WERI-Rb-1 (cell line): ENCODE results near the gene EYA4.

Experiments
- DNase-seq: peaks from one replicate; pipeline ENCODE4 v3.0.0-alpha.2; 2020
- H3K27ac ChIP-seq: fragments of 250-450 bp; sonication (Bioruptor Pico); 2 replicates; pipeline ENCODE4 v1.5.1; 2020; ENCODE audit warnings: mild to moderate bottlenecking, moderate library complexity
- H3K27me3 ChIP-seq: fragments of 250-450 bp; sonication (Bioruptor Pico); 2 replicates; pipeline ENCODE4 v1.5.1; 2021; ENCODE audit warnings: mild to moderate bottlenecking, low read depth, moderate library complexity; ENCODE audit not compliant: insufficient read depth, severe bottlenecking
- H3K36me3 ChIP-seq: fragments of 250-450 bp; sonication (Bioruptor Pico); 2 replicates; pipeline ENCODE4 v1.5.1; 2020; ENCODE audit warnings: mild to moderate bottlenecking, moderate library complexity
- H3K4me3 ChIP-seq: 2 replicates; pipeline ENCODE4 v1.5.1; 2011; ENCODE audit warnings: low read depth, mild to moderate bottlenecking, control low read depth, low read length
- H3K9me3 ChIP-seq: fragments of 250-450 bp; sonication (Bioruptor Pico); 2 replicates; pipeline ENCODE4 v1.5.1; 2021; ENCODE audit warnings: mild to moderate bottlenecking, moderate library complexity; ENCODE audit not compliant: severe bottlenecking
- TF ChIP-seq, protein P1 (sequence below): IDR thresholded peaks from 2 replicates; pipeline ENCODE4 v1.5.1; 2011; ENCODE audit warnings: low read depth, mild to moderate bottlenecking, control low read depth, inconsistent platforms, low read length

The EYA4 gene

DNA sequence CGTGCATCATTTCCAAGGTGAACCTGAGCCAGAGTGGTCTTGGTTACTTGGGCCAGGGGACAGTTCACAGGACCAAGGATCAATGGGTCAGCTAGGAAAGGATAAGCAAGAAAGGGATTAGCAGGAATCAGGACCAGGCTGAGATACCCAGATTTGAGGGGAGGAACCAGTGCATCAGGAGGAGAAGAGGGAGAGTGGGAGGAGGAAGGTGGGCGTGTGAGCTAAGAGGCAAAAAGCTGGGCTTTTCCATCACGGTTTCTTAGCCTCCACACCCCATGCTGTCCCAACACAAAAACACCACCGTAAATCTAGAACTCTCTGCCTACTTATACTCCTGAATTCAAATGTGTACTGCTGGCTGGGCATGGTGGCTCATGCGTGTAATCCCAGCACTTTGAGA, 27.5 kb downstream of the EYA4 start:
- Histone ChIP-seq H3K9me3 (no peaks in the 10 kb centered on the region), H3K27me3 (peaks cover 3% of the 10 kb centered on the region), H3K36me3 (no peaks in the 10 kb centered on the region), H3K4me3 (no peak overlapping the region), H3K27ac (no peak overlapping the region)
- no peak for DNase-seq
- TF ChIP-seq, protein P1, sequence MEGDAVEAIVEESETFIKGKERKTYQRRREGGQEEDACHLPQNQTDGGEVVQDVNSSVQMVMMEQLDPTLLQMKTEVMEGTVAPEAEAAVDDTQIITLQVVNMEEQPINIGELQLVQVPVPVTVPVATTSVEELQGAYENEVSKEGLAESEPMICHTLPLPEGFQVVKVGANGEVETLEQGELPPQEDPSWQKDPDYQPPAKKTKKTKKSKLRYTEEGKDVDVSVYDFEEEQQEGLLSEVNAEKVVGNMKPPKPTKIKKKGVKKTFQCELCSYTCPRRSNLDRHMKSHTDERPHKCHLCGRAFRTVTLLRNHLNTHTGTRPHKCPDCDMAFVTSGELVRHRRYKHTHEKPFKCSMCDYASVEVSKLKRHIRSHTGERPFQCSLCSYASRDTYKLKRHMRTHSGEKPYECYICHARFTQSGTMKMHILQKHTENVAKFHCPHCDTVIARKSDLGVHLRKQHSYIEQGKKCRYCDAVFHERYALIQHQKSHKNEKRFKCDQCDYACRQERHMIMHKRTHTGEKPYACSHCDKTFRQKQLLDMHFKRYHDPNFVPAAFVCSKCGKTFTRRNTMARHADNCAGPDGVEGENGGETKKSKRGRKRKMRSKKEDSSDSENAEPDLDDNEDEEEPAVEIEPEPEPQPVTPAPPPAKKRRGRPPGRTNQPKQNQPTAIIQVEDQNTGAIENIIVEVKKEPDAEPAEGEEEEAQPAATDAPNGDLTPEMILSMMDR = no peak

DNA sequence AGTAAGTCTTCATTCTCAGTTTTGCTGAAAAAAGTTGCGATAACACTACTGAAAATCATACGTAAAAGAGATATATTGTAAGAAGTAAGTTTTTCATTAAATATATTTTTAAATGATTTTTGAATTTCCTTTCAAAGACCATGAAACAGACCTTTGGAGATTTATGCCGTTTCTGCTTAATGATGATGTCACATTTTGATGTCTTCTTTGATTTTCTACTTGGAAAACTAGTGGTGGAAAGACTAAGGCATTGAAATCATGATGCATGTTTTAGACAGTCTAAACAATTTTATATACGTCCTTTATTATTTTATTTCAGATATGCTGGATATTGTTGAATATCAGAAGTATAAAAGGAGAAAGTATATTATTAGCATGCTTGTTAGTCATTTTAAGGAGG, 33.7 kb downstream of the EYA4 start:
- Histone ChIP-seq H3K27me3 (peaks cover 2% of the 10 kb centered on the region), H3K9me3 (no peaks in the 10 kb centered on the region), H3K4me3 (no peak overlapping the region)

DNA sequence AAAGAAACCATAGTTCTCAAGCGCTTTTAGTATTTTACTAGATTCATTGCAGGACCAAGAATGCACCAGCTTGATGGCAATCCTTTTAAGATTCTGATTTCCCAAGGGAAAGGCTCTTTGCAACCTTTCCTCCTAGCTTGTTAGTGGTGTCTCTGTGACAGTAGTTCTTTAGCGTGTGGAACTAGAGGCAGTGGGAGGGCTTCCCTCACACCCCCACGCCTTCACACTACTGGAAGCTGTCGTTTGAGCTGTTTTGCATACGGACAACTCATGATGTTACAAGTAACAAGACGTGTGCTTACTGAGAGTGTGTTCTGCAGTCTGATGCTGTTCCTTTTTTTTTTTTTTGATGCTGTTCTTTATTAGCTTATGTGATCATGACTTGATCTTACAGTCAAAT, 34.1 kb downstream of the EYA4 start:
- Histone ChIP-seq H3K36me3 (no peaks in the 10 kb centered on the region), H3K4me3 (no peak overlapping the region), H3K27me3 (peaks cover 2% of the 10 kb centered on the region), H3K27ac (no peak overlapping the region), H3K9me3 (no peaks in the 10 kb centered on the region)
- DNase-seq = no peak
- TF ChIP-seq, protein P1 = no peak

More for the DNA sequence above, 33.7 kb downstream of the EYA4 start:
- no peak for DNase-seq
- Histone ChIP-seq H3K36me3 (no peaks in the 10 kb centered on the region), H3K27ac (no peak overlapping the region)
- TF ChIP-seq, protein P1 = no peak

DNA sequence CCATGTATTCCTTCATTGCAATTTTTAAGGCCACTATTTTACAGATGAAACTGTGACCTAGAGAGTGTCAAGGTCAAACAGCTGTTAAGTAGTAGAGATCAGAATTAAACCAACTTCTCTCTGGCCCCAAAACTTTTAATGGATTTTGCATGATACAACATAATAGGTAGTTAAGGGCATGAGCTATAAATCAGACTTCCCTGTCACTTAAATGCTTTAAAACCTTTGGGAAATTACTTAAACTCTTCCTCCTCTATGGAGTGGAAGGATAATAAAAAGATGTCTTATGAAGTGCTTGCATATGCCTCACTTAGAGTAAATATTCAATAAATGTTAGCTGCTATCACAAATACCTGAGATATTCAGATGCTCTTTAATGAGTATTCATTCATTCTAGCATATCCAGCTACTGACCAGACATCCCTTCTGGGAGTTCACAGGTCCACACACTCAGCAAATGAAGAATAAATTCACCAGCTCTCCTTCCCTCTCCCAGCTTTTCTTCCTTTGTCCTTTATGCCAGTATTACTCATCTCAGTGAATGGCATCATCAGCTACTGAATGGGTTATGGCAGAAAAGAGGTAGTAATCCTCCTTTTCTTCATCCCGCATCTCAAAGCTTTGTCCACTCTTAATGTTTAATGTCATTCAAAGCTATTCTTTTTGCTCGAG, 36.2 kb downstream of the EYA4 start:
- Histone ChIP-seq H3K4me3 (no peak overlapping the region), H3K27ac (no peak overlapping the region), H3K36me3 (no peaks in the 10 kb centered on the region), H3K9me3 (no peaks in the 10 kb centered on the region), H3K27me3 (peaks cover 2% of the 10 kb centered on the region)
- TF ChIP-seq, protein P1 = no peak
- DNase-seq = no peak

DNA sequence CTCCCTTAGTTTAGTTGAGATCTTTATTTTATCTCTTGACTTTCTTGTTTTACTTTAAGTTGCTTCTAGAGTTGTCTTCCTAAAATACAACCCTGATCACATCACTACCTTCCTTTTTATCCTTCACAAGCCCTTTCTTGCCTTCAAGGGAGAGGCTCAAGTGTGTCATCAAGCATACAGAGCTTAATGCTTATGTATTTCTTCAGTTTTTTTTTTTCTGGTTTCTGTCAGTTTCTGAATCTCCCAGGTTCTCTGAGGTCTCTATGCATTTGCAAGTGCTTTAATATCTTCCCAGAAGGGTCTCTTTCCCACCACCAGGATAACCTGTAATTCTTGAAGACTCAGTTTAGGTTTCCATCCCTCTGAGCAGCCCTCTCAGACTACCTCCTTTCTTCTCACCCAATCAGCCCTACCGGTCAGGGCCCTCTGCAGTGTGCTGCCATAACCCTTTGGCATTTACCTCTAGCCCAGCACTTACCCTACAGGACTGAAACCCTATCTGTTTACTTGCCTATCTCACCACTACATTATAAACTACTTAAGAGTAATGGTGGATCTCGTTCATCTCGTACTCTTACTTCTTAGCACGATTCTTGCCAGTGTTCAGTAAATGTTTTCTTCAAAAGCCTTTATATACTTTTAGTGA, 36.9 kb downstream of the EYA4 start:
- H3K27me3 ChIP-seq = peaks cover 6% of the 10 kb centered on the region
- TF ChIP-seq, protein P1 = no peak
- no peaks in the 10 kb centered on the region for H3K9me3 ChIP-seq
- H3K36me3 ChIP-seq = no peaks in the 10 kb centered on the region
- H3K27ac ChIP-seq = no peak overlapping the region
- H3K4me3 ChIP-seq = no peak overlapping the region
- DNase-seq = no peak
